ENCODE measurements around the gene CTNNAL1. TPM values are rescaled to one million over a fixed set of nuclear protein-coding genes. Genes with fewer than 3 reads are reported as not detected.

Gene CTNNAL1
- total RNA-seq, 1 experiment from 2014 or later, result 72.0 TPM

DNA sequence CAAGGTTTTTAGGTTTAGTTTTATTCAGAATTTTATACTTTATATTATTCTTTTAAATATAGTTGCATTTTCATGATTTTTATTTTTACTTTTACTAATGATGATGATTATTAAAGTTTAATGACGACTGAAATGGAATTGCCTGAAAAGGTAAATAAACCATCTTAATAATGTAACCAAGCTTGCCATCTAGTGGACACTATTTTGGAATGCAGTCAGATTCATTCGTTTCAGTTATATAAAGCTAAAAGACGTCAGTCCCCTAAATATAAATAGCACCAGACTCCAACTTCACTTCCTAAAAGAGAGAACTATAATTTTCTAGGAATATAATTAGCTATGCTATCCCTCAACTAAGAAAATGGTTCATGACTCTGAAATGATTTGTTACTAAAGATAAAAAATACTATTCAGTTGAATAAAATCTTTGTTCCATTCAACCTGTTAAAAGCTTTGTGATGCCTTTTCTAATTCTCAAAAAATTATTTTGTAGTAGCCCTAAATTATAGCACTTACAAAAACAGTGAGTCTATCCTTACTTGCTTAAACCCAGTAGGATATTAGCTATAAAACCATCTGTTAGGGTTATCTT lies 59.2 kb downstream of the CTNNAL1 start:
- CTCF ChIA-PET, result interaction anchor here (0.5 to 1.0 kb wide), 8 partner anchors 11 to 1648 kb away, joined by 3 to 10 read pairs (median 4); no protein-coding TSS in a partner anchor
- Histone ChIP-seq H3K4me1 (ENCODE audit: insufficient read depth, low read length, poor library complexity, severe bottlenecking) (no peaks in the 10 kb centered on the region), H3K27ac (ENCODE audit: low read depth, low read length, poor library complexity, severe bottlenecking) (no peak overlapping the region), H3K27me3 (replicated peaks; ENCODE audit: insufficient read depth, low read depth, low read length, poor library complexity) (no peaks in the 10 kb centered on the region), H3K36me3 (ENCODE audit: insufficient read depth, low read length, poor library complexity, severe bottlenecking) (no peaks in the 10 kb centered on the region), H3K4me3 (ENCODE audit: low read depth, low read length, poor library complexity, severe bottlenecking) (no peak overlapping the region), H3K9me3 (ENCODE audit: low read depth, low read length, poor library complexity, severe bottlenecking) (no peaks in the 10 kb centered on the region)
- TF ChIP-seq, protein P1, sequence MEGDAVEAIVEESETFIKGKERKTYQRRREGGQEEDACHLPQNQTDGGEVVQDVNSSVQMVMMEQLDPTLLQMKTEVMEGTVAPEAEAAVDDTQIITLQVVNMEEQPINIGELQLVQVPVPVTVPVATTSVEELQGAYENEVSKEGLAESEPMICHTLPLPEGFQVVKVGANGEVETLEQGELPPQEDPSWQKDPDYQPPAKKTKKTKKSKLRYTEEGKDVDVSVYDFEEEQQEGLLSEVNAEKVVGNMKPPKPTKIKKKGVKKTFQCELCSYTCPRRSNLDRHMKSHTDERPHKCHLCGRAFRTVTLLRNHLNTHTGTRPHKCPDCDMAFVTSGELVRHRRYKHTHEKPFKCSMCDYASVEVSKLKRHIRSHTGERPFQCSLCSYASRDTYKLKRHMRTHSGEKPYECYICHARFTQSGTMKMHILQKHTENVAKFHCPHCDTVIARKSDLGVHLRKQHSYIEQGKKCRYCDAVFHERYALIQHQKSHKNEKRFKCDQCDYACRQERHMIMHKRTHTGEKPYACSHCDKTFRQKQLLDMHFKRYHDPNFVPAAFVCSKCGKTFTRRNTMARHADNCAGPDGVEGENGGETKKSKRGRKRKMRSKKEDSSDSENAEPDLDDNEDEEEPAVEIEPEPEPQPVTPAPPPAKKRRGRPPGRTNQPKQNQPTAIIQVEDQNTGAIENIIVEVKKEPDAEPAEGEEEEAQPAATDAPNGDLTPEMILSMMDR (conservative IDR thresholded peaks at IDR 0.05; ENCODE audit: low read depth, low read length), result peak; percentile 72
- TF ChIP-seq EZH2 (IDR thresholded peaks at IDR 0.05; ENCODE audit: borderline replicate concordance, low read depth, low read length, poor library complexity, severe bottlenecking), result no peak
- POLR2A ChIA-PET (ENCODE audit: low non-redundant PET), result interaction anchor here (0.6 to 0.8 kb wide), 2 partner anchors 66 to 527 kb away, joined by 3 to 6 read pairs; no protein-coding TSS in a partner anchor
- peak; percentile 42 for DNase-seq (ENCODE audit: low spot score)
- intact Hi-C loops (cut with micrococcal nuclease; ENCODE audit: unreplicated experiment), result no loop called here
- BruUV-seq (replicated peaks), result no TSS peak

DNA sequence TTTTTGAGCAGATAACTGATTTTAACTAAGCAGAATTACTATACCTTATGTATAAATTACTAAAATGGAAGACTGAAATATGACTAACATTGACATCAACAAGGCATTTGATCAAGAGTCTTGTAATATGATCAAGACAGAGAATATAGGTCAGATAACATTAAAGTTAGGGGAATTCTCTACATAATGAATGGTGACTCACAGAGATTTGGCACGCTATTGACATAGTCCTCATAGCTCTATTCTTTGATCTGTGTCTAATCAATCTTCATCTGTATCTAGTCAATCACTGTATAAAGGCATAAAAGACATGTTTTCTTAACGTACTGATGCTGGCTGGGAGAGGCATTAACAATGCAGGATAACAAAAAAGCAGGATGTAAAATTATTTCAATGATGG lies 61.7 kb downstream of the CTNNAL1 start:
- no peak for TF ChIP-seq EZH2 (IDR thresholded peaks at IDR 0.05; ENCODE audit: borderline replicate concordance, low read depth, low read length, poor library complexity, severe bottlenecking)
- TF ChIP-seq, protein P1 (conservative IDR thresholded peaks at IDR 0.05; ENCODE audit: low read depth, low read length), result no peak
- POLR2A ChIA-PET (ENCODE audit: low non-redundant PET), result no interaction called here

DNA sequence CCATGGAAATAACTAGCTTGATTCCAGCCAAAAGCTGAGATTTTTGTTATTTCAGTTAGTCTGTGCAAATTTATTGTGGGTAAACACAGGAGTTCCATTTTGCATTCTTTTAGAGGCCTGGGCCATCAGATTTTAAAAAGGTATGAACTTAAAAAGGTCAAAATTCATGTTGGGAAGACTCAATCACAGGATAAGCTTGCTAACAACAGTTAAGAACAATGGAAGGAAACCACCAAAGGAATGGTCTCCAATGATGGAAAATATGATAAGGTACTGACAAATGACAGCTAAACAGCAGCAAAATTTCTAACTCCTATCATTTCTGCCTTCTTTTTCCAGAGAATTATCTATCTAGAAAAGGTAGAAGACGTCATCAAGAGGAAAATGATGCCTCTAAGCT lies 63.1 kb downstream of the CTNNAL1 start:
- Histone ChIP-seq H3K4me3 (ENCODE audit: low read depth, low read length, poor library complexity, severe bottlenecking) (no peak overlapping the region), H3K27me3 (replicated peaks; ENCODE audit: insufficient read depth, low read depth, low read length, poor library complexity) (no peaks in the 10 kb centered on the region), H3K9me3 (ENCODE audit: low read depth, low read length, poor library complexity, severe bottlenecking) (no peaks in the 10 kb centered on the region), H3K36me3 (ENCODE audit: insufficient read depth, low read length, poor library complexity, severe bottlenecking) (peaks cover 4% of the 10 kb centered on the region), H3K27ac (ENCODE audit: low read depth, low read length, poor library complexity, severe bottlenecking) (no peak overlapping the region), H3K4me1 (ENCODE audit: insufficient read depth, low read length, poor library complexity, severe bottlenecking) (no peaks in the 10 kb centered on the region)
- intact Hi-C loops (cut with micrococcal nuclease; ENCODE audit: unreplicated experiment), result no loop called here
- ChIA-PET POLR2A (ENCODE audit: low non-redundant PET) (no interaction called here), CTCF (interaction anchor here (0.7 kb wide), 1 partner anchor 1478 kb away, joined by 5 read pairs; no protein-coding TSS in a partner anchor)
- TF ChIP-seq, protein P1 (conservative IDR thresholded peaks at IDR 0.05; ENCODE audit: low read depth, low read length), result no peak
- no peak for TF ChIP-seq EZH2 (IDR thresholded peaks at IDR 0.05; ENCODE audit: borderline replicate concordance, low read depth, low read length, poor library complexity, severe bottlenecking)
- DNase-seq (ENCODE audit: low spot score), result no peak
- BruUV-seq (replicated peaks), result no TSS peak

More for the DNA sequence above, 61.7 kb downstream of the CTNNAL1 start:
- no peaks in the 10 kb centered on the region for H3K27me3 ChIP-seq (replicated peaks; ENCODE audit: insufficient read depth, low read depth, low read length, poor library complexity)
- intact Hi-C loops (cut with micrococcal nuclease; ENCODE audit: unreplicated experiment), result no loop called here
- peaks cover 4% of the 10 kb centered on the region for H3K36me3 ChIP-seq (ENCODE audit: insufficient read depth, low read length, poor library complexity, severe bottlenecking)
- H3K27ac ChIP-seq (ENCODE audit: low read depth, low read length, poor library complexity, severe bottlenecking), result no peak overlapping the region
- DNase-seq (ENCODE audit: low spot score), result no peak
- no peaks in the 10 kb centered on the region for H3K4me1 ChIP-seq (ENCODE audit: insufficient read depth, low read length, poor library complexity, severe bottlenecking)
- H3K4me3 ChIP-seq (ENCODE audit: low read depth, low read length, poor library complexity, severe bottlenecking), result no peak overlapping the region
- BruUV-seq (replicated peaks), result no TSS peak
- H3K9me3 ChIP-seq (ENCODE audit: low read depth, low read length, poor library complexity, severe bottlenecking), result no peaks in the 10 kb centered on the region
- CTCF ChIA-PET, result interaction anchor here (0.7 kb wide), 2 partner anchors 19 to 399 kb away, joined by 3 read pairs; no protein-coding TSS in a partner anchor

Data from A673 (cell line).